ENCODE measurements around the gene PLXNA2.

PLXNA2 gene

GRCh38 chr1:208058267-208058666 lies 185.9 kb downstream of the PLXNA2 start:
- DNase-seq = no peak

DNA sequence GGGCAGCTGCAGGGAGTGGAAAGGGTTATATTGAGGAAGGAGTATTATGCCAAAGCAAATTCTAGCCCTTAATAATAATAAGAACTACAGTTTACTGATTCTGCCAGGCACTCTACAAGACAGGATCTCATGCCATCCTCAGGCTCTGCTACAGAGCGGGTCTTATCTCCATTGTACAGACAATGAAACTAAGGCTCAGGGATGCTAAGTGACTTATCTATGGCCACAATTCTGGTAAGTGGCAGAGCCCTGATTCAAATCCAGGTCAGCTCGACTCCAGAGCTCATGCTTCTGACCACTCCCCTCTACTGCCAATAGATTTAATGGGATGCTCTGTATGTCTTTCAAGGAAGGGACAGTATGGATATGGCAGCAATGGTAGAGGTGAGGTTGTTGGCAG lies 187.1 kb downstream of the PLXNA2 start:
- no peak for DNase-seq

DNA sequence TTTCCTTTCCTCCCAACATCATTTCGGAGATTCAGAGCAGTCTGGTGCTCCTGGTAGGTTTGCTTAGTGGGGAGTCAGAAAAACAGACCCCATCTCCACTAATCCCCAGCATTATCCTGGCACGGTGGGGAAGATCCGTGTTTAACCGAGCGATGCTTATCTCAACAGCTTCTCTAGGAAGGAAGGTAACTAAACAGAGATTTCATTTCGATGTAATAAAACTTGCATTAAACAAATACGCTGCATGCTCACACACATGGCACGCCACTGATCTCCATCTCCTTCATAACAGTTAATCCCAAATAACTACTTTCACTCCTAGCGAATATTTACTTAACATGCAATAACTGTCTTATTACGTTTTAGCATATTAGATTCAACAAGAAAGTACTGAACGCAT lies 188.6 kb downstream of the PLXNA2 start:
- DNase-seq = no peak

DNA sequence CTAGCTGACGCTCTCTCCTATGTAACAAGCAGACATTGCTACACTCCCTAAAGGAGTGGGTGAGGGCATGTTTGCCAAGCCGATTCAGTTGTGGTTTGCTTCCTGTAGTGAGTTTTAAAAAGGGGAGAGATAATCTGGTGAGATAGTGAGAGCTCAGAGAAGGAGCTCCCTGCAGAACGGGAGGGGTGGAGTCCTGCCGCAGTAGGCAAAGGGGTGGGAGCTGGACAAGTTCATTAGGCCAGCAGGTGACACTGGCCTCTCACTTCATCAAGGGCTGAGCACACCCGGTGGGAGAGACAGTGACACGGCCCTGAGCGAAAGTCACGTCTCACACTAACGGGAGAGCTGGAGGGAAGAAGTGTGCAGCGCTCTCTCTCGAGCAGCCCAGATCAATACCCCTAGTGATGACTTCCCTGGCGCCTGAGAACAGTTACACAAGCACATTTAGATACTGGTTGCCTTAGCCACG lies 189.2 kb downstream of the PLXNA2 start:
- DNase-seq = no peak

DNA sequence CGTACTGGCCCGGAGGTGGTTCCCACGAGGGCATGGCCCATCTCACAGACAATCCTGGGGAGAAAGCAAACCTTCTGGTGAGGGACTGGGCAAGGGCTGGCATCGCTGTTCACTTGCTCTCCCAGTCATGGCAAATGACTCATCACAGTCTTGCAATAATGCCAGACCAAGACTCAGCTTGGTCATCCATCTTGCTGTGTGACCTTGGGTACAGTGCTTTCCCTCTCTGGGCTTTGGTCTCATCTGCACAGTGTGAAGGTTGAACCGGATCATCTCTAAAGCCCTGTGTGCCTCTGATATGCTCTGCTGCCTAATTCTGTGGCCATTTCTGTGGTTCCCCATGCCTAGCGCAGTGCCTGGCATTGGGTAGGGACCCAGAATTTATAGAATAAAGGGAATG lies 189.7 kb downstream of the PLXNA2 start:
- no peak for DNase-seq

DNA sequence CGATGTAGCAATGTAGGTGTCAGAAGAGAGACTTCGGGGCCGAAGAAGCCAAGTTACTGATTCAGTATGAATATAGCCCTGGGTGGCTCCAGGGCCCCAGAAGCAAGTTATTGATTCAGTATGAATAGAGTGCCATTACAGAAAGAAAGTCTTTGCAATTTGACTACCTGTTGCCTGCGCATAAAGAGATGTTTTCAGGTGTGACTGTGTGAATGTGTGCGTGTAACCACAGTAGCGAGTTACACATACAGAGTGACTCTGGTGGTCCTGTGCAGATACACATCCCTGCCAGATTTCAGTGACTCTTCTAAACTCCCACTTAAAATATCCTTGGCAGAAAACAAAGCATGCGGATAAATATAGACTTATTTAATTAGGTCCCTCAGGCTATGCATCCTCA lies 190.5 kb downstream of the PLXNA2 start:
- DNase-seq = no peak

- no peak for DNase-seq
Observed at GRCh38 chr1:208052926-208053407, 191.2 kb downstream of the PLXNA2 start.

DNA sequence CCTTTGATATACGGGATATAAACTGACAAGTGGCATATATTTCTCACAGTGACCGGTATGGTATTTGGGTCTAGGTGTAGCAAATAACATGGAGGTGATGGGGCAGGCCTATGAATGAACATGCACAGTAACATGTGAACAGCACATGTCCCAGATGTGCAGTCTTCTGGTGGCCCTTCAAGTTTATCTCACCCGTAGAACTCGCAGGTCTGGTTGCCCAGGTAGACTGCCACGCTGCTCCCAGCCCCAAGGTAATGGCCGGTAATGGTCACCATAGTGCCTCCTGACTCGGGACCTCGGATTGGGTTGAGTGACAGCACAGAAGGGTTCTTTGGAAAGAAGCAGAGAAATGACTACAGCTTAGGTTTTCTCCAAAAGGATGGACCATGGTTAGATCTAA lies 192.0 kb downstream of the PLXNA2 start:
- no peak for DNase-seq

GRCh38 chr1:208051651-208052050 lies 192.5 kb downstream of the PLXNA2 start:
- DNase-seq = no peak

DNA sequence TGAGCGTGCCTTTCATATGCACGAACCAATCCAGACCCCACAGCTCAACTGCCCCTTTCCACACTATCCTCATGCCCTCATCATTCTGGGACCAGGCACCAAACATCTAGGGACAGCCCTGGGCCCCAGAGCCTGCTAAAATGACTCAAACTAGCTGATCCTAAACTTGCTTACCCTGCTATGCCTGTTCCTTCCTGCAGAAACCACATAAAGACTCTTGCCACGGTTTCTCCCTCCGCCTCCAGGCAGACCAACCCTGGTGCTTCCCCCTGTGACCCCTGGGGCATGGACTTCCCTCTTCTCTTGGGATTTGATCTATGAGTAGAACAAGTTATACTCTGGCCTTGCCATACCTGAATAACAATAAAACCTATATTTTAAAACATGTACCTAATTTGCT lies 195.3 kb downstream of the PLXNA2 start:
- DNase-seq = no peak

DNA sequence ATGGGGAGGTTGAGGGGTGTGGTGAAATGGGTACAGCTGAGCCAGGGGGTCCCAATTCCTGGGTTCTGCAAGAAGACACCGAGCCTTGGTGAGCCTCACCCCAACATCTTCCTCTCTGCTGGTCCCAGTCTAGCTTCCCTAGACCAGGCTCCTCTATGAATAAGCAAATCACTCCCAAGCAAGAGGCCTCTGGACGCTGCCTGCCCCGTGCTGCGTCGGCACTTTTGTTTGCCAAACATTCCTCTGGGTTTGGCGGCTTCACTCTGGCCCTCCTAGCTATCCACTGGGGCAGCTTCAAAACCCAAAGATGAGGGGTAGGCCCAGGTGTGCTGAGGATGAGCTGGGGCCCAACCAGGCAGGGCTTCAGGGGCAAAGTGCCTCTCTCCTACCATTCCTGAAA lies 196.2 kb downstream of the PLXNA2 start:
- no peak for DNase-seq

- no peak for DNase-seq
Observed at GRCh38 chr1:208047476-208047934, 196.7 kb downstream of the PLXNA2 start.

GRCh38 chr1:208045463-208046260 lies 198.5 kb downstream of the PLXNA2 start:
- DNase-seq = no peak

DNA sequence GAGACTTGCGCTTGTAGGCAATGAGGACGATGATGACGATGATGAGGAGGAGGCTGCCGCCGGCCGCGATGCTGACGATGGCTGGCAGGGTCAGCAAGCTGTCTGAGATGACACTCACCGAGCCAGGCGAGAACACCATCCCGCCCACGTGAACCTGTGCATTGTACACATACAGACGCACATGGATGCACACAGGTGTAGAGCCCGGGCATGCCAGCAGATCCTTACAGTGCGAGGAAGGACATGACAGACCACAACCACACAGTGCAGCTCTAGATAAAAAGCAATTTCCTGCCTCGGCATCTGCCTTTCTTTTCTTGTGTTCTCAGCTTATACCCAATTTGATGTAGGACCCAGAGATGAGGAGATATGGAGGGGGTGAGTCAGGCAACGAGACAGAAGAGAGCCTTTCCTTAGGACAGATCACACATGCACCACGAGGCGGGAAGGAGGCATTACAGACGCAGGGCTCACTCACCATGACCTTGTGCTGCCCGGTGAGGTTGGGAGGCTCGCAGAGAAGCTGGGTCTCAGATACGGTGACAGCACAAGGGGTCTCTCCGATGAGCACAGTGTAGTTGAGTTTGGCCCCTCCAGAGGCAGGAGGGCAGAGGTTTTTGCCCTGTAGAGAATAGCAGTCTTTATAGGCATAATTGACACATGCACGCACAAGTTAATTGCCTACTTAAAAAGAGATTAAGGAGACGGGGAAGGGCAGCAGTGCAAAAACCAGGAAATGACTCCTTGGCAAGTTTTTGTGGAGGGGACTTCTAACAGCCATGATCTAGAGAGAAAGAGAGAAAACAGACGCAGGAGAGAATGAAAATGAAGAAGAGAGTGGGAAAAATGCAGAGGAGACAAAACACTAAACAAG lies 199.4 kb downstream of the PLXNA2 start:
- DNase-seq = no peak

- no peak for DNase-seq
Observed at GRCh38 chr1:208043691-208044181, 200.4 kb downstream of the PLXNA2 start.

DNA sequence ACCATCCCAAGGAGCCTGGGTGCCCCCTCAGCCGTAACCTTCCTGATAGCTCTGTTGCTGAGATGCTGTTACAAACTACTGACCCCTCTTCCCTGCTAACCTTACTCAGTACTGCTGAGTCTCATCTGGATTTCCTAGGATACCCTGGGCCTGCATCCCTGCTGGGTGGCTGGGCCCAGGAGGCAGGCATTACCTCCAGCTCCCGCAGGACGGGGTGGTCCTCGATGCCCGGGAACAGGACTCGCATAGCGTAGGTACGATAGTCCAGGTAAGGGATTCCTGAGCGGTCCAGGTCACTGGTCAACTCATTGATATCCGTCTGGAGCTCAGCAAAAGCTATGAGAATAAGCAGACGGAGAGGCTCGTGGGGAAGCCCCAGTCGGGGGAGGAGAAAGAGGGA lies 201.3 kb downstream of the PLXNA2 start:
- no peak for DNase-seq

DNA sequence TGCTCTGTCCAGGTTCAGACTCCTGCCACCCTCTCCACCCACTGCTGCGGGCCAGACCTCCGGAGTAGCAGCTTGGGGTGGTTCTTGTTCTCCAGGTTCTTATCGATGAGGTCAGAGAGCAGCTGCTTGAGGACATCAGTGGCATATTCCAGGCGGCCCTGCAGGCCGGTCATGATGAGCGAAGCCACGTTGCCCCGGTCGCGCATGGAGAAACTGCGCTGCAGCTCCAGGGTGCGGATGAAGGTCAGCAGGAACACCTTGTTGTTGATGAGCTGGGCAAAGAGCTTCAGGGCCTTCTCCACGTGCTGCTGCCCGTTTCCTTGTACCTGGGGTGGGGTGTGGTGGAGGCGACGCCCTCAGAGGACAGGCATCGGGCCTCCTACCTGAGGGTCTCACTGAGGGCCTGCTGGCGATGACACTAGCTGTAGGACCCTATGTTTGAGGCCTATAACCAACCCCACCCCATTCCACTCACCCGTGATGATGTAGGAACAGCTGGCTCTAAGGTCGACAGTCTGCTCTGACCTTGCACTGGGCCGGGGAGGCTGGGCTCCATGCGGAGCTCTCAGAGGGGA lies 202.1 kb downstream of the PLXNA2 start:
- no peak for DNase-seq

DNA sequence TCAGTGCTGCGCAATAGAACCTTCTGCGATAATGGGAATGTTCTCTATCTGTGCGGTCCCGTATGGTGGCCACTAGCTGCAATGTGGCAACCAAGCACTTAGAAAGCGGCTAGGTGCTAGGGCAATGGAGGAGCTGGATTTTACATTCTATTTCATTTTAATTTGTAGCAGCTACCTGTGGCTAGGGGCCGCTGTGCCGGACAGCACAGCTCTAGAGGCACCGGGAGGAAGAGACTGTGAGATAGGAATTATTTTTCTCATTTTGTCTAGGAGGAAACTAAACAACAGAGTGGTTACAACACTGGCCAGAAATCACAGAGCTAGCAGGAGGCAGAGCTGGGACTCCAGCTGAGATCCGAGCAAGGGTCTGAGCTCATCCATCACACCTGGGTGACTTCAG lies 202.7 kb downstream of the PLXNA2 start:
- no peak for DNase-seq

- DNase-seq = no peak
Observed at GRCh38 chr1:208040821-208041297, 203.3 kb downstream of the PLXNA2 start.

- no peak for DNase-seq
Observed at GRCh38 chr1:208039536-208040332, 204.4 kb downstream of the PLXNA2 start.

- DNase-seq = no peak
Observed at GRCh38 chr1:208038303-208038702, 205.9 kb downstream of the PLXNA2 start.

Data from stimulated activated CD4-positive, alpha-beta T cell treated with anti-CD3 and anti-CD28 coated beads, Interleukin-1b, Interleukin-23, amount 100 ng/mL, for 48 hours (primary cell).